GM12864 (cell line): ENCODE results near the gene CYSTM1.

Experiments used
- DNase-seq: peaks from one replicate; pipeline ENCODE4 v3.0.0-alpha.2; 2011; ENCODE audit warnings: low read depth
- H3K4me3 ChIP-seq: 2 replicates; pipeline ENCODE4 v1.5.1; 2011; ENCODE audit warnings: mild to moderate bottlenecking, low read depth, low read length, control low read depth
- CTCF ChIP-seq: IDR thresholded peaks from 2 replicates; pipeline ENCODE4 v1.5.1; 2011; ENCODE audit warnings: low read depth, mild to moderate bottlenecking, moderate library complexity, low read length, control low read depth, inconsistent platforms; ENCODE audit errors: missing control alignments

CYSTM1 gene

GRCh38 chr5:140222416-140222815 is 47.4 kb downstream of the CYSTM1 start:
- DNase-seq, result no peak
- no peak overlapping the region for H3K4me3 ChIP-seq
- TF ChIP-seq CTCF, result no peak

- H3K4me3 ChIP-seq, result no peak overlapping the region
- TF ChIP-seq CTCF, result no peak
- no peak for DNase-seq
Measured at GRCh38 chr5:140223567-140223966, 48.6 kb downstream of the CYSTM1 start.

- TF ChIP-seq CTCF, result no peak
- DNase-seq, result no peak
- no peak overlapping the region for H3K4me3 ChIP-seq
Measured at GRCh38 chr5:140224658-140225057, 49.7 kb downstream of the CYSTM1 start.

GRCh38 chr5:140225396-140225795 is 50.4 kb downstream of the CYSTM1 start:
- DNase-seq, result no peak
- H3K4me3 ChIP-seq, result no peak overlapping the region
- no peak for TF ChIP-seq CTCF

- no peak for DNase-seq
- H3K4me3 ChIP-seq, result no peak overlapping the region
- no peak for TF ChIP-seq CTCF
Measured at GRCh38 chr5:140227046-140227445, 52.1 kb downstream of the CYSTM1 start.

- DNase-seq, result no peak
- TF ChIP-seq CTCF, result no peak
- no peak overlapping the region for H3K4me3 ChIP-seq
Measured at GRCh38 chr5:140228364-140228837, 53.4 kb downstream of the CYSTM1 start.

GRCh38 chr5:140230373-140230772 is 55.4 kb downstream of the CYSTM1 start:
- TF ChIP-seq CTCF, result no peak
- no peak overlapping the region for H3K4me3 ChIP-seq
- no peak for DNase-seq
